GM23338 (cell line): Measurements from ENCODE around the gene POU2AF3. TPM values are rescaled to one million over a fixed set of nuclear protein-coding genes. Genes with fewer than 3 reads are reported as not detected.

Source experiments
- ATAC-seq: fragments of 200-7000 bp; cut with Tn5 transposase; 3 replicates; pipeline ENCODE4 v1.9.1; 2020
- DNase-seq: peaks from one replicate; pipeline ENCODE4 v3.0.0-alpha.2; 2015; ENCODE audit warnings: low spot score
- H2AFZ ChIP-seq: fragments of 200-600 bp; sonication (generic); 2 replicates; pipeline ENCODE4 v1.8.0; 2016; ENCODE audit warnings: antibody characterized with exemption, mild to moderate bottlenecking, moderate library complexity
- H3F3A ChIP-seq: fragments of 200-600 bp; sonication (generic); replicated peaks from 2 replicates; pipeline ENCODE4 v1.8.0; 2017; ENCODE audit warnings: antibody characterized with exemption, mixed run types, low read depth
- H3K27ac ChIP-seq: fragments of 200-600 bp; sonication (generic); 2 replicates; pipeline ENCODE4 v1.6.1; 2016; ENCODE audit warnings: low read depth
- H3K27me3 ChIP-seq: fragments of 200-600 bp; sonication (generic); 2 replicates; pipeline ENCODE4 v1.8.0; 2016; ENCODE audit warnings: mild to moderate bottlenecking, mixed run types, moderate library complexity; ENCODE audit not compliant: insufficient read depth
- H3K36me3 ChIP-seq: fragments of 200-600 bp; sonication (generic); 2 replicates; pipeline ENCODE4 v1.8.0; 2016; ENCODE audit warnings: mild to moderate bottlenecking; ENCODE audit not compliant: insufficient read depth
- H3K4me1 ChIP-seq: fragments of 200-600 bp; sonication (generic); 2 replicates; pipeline ENCODE4 v1.8.0; 2016; ENCODE audit warnings: mild to moderate bottlenecking, moderate library complexity; ENCODE audit not compliant: insufficient read depth
- H3K4me2 ChIP-seq: fragments of 200-600 bp; sonication (generic); 2 replicates; pipeline ENCODE4 v1.7.1; 2017; ENCODE audit warnings: mixed run types
- H3K4me3 ChIP-seq: fragments of 200-600 bp; sonication (generic); 2 replicates; pipeline ENCODE4 v1.6.1; 2016; ENCODE audit warnings: mixed run types
- H3K79me2 ChIP-seq: fragments of 200-600 bp; sonication (generic); replicated peaks from 2 replicates; pipeline ENCODE4 v1.8.0; 2017; ENCODE audit warnings: mild to moderate bottlenecking; ENCODE audit not compliant: insufficient read depth
- H3K9me2 ChIP-seq: fragments of 200-600 bp; sonication (generic); 2 replicates; pipeline ENCODE4 v1.8.0; 2017; ENCODE audit not compliant: insufficient read depth
- H4K20me1 ChIP-seq: fragments of 200-600 bp; sonication (generic); replicated peaks from 2 replicates; pipeline ENCODE4 v1.8.0; 2017; ENCODE audit warnings: mild to moderate bottlenecking; ENCODE audit not compliant: insufficient read depth
- H3K27ac Mint-ChIP-seq: 2 replicates; pipeline ENCODE4 v1.8.0; 2020; ENCODE audit warnings: inconsistent platforms, mild to moderate bottlenecking, moderate library complexity, mixed read lengths
- H3K27me3 Mint-ChIP-seq: 3 replicates; pipeline ENCODE4 v1.8.0; 2022; ENCODE audit warnings: low read depth, mild to moderate bottlenecking, moderate library complexity, mixed read lengths, inconsistent platforms; ENCODE audit not compliant: insufficient read depth, poor library complexity
- H3K36me3 Mint-ChIP-seq: 3 replicates; pipeline ENCODE4 v1.8.0; 2021; ENCODE audit warnings: low read depth, mild to moderate bottlenecking, inconsistent platforms, moderate library complexity, mixed read lengths
- H3K4me1 Mint-ChIP-seq: 3 replicates; pipeline ENCODE4 v1.8.0; 2020; ENCODE audit warnings: mild to moderate bottlenecking, inconsistent platforms, mixed read lengths
- H3K4me3 Mint-ChIP-seq: 3 replicates; pipeline ENCODE4 v1.8.0; 2021; ENCODE audit warnings: moderate library complexity, mild to moderate bottlenecking, inconsistent platforms, mixed read lengths
- H3K9me3 Mint-ChIP-seq: 3 replicates; pipeline ENCODE4 v1.8.0; 2020; ENCODE audit warnings: moderate library complexity, mild to moderate bottlenecking, inconsistent platforms, mixed read lengths
- EZH2 ChIP-seq: fragments of 200-600 bp; sonication (generic); IDR thresholded peaks from one replicate; pipeline ENCODE4 v1.8.0; 2017; ENCODE audit warnings: antibody characterized with exemption, mild to moderate bottlenecking, low read depth; ENCODE audit not compliant: unreplicated experiment
- EZH2phosphoT487 ChIP-seq: fragments of 200-600 bp; sonication (generic); IDR thresholded peaks from one replicate; pipeline ENCODE4 v1.8.1; 2018; ENCODE audit warnings: antibody characterized with exemption; ENCODE audit not compliant: unreplicated experiment
- JUNB ChIP-seq: IDR thresholded peaks from one replicate; pipeline ENCODE4 v1.6.1; 2016; ENCODE audit warnings: antibody characterized with exemption; ENCODE audit not compliant: unreplicated experiment
- POLR2AphosphoS5 ChIP-seq: IDR thresholded peaks from 2 replicates; pipeline ENCODE4 v1.6.1; 2016; ENCODE audit warnings: antibody characterized with exemption, low read depth
- REST ChIP-seq: IDR thresholded peaks from one replicate; pipeline ENCODE4 v1.6.1; 2018; ENCODE audit warnings: antibody characterized with exemption; ENCODE audit not compliant: unreplicated experiment
- STAT1 ChIP-seq: IDR thresholded peaks from one replicate; pipeline ENCODE4 v1.6.1; 2016; ENCODE audit warnings: antibody characterized with exemption; ENCODE audit not compliant: unreplicated experiment
- ZNF114 ChIP-seq: fragments of 250-450 bp; sonication (Bioruptor Pico); IDR thresholded peaks from 2 replicates; pipeline ENCODE4 v1.5.0; 2020; ENCODE audit warnings: mild to moderate bottlenecking, moderate library complexity
- ZNF331 ChIP-seq: fragments of 250-450 bp; sonication (Bioruptor Pico); IDR thresholded peaks from 2 replicates; pipeline ENCODE4 v1.5.0; 2020; ENCODE audit warnings: low read depth, mild to moderate bottlenecking, moderate library complexity
- polyA plus RNA-seq: library from polyadenylated mRNA; unstranded; fragments of >200 nt; fragmentation: Nextera tagmentation; extraction: Ambion mirVana; gene quantifications from 2 replicates; pipeline ENCODE4 v1.2.1, GENCODE V29; 2016
- total RNA-seq: library from RNA; depleted of rRNA; stranded (reverse); fragments of >200 nt; shearing (Covaris generic); gene quantifications from 2 replicates; pipeline ENCODE4 v1.2.3, GENCODE V29; 2014
- TF ChIP-seq, protein P1 (sequence below), 2 experiments: fragments of 200-600 bp in 1 of 2; sonication (generic) in 1 of 2; conservative IDR thresholded peaks; 2 replicates each; pipeline versions ENCODE4 v1.5.1 to v1.6.1; 2016 to 2017; ENCODE audit warnings: antibody characterized with exemption in 2 of 2, low read depth in 2 of 2, mild to moderate bottlenecking in 2 of 2, moderate library complexity in 1 of 2
- TF ChIP-seq, protein P2 (sequence below): IDR thresholded peaks from 2 replicates; pipeline ENCODE4 v1.6.1; 2016; ENCODE audit warnings: antibody characterized with exemption

Gene POU2AF3
- total and polyA plus RNA-seq, 2 experiments from 2014 or later = 2.7 to 3.4 TPM

DNA sequence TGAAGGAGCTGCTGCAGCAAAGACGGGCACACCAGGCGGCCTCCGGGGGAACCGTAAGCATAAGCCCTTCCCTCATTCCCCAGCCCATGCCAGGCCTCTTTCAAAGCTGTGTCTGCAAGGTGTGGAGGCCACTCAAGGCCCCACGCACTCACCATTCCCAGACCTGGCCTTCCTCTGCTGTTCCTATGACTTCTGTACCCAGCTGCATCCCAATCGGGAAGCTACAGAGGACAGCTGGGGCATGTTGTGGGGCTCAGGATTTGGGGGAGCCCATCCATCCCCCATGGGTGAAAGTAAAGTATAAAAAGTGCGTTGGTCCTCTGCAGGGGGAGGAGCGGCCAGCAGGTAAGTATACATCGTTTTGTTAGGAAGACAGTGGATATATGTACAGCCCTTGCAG lies 2.2 kb downstream of the POU2AF3 start (continued):
- TF ChIP-seq REST (no peak), EZH2phosphoT487 (no peak), ZNF331 (no peak), ZNF114 (no peak), EZH2 (no peak), POLR2AphosphoS5 (no peak), STAT1 (no peak)
- TF ChIP-seq, protein P1, sequence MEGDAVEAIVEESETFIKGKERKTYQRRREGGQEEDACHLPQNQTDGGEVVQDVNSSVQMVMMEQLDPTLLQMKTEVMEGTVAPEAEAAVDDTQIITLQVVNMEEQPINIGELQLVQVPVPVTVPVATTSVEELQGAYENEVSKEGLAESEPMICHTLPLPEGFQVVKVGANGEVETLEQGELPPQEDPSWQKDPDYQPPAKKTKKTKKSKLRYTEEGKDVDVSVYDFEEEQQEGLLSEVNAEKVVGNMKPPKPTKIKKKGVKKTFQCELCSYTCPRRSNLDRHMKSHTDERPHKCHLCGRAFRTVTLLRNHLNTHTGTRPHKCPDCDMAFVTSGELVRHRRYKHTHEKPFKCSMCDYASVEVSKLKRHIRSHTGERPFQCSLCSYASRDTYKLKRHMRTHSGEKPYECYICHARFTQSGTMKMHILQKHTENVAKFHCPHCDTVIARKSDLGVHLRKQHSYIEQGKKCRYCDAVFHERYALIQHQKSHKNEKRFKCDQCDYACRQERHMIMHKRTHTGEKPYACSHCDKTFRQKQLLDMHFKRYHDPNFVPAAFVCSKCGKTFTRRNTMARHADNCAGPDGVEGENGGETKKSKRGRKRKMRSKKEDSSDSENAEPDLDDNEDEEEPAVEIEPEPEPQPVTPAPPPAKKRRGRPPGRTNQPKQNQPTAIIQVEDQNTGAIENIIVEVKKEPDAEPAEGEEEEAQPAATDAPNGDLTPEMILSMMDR (conservative IDR thresholded peaks at IDR 0.05; ENCODE audit: low read depth in 2 of 2) = no peak

GRCh38 chr11:111301004-111301841 lies 2.9 kb downstream of the POU2AF3 start:
- H3K36me3 Mint-ChIP-seq = no peaks in the 10 kb centered on the region; the same call in 2 of the 3 replicates
- 0 out of 2 replicates have a peak, but pooled peaks cover 5% of the 10 kb centered on the region for H3F3A ChIP-seq
- H3K27me3 Mint-ChIP-seq = peaks cover 30% of the 10 kb centered on the region
- peaks cover 22% of the 10 kb centered on the region for H3K4me1 ChIP-seq
- no peak overlapping the region for H2AFZ ChIP-seq
- H3K27me3 ChIP-seq = peaks cover 35% of the 10 kb centered on the region
- no peaks in the 10 kb centered on the region for H3K9me2 ChIP-seq
- no peak overlapping the region for H3K27ac Mint-ChIP-seq
- no peaks in the 10 kb centered on the region for H3K79me2 ChIP-seq
- peaks cover 37% of the 10 kb centered on the region for H3K4me1 Mint-ChIP-seq
- ATAC-seq (no peak), DNase-seq (no peak)
- no peak overlapping the region for H3K4me2 ChIP-seq
- no peaks in the 10 kb centered on the region for H4K20me1 ChIP-seq
- no peaks in the 10 kb centered on the region for H3K9me3 Mint-ChIP-seq
- no peaks in the 10 kb centered on the region for H3K36me3 ChIP-seq
- H3K4me3 Mint-ChIP-seq = no peak overlapping the region
- H3K27ac ChIP-seq = no peak overlapping the region
- H3K4me3 ChIP-seq = no peak overlapping the region
- no peak for TF ChIP-seq EZH2
- no peak for TF ChIP-seq ZNF331
- TF ChIP-seq JUNB = no peak
- TF ChIP-seq STAT1 = no peak
- no peak for TF ChIP-seq ZNF114
- TF ChIP-seq, protein P2, sequence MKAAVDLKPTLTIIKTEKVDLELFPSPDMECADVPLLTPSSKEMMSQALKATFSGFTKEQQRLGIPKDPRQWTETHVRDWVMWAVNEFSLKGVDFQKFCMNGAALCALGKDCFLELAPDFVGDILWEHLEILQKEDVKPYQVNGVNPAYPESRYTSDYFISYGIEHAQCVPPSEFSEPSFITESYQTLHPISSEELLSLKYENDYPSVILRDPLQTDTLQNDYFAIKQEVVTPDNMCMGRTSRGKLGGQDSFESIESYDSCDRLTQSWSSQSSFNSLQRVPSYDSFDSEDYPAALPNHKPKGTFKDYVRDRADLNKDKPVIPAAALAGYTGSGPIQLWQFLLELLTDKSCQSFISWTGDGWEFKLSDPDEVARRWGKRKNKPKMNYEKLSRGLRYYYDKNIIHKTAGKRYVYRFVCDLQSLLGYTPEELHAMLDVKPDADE = no peak
- TF ChIP-seq POLR2AphosphoS5 = no peak
- no peak for TF ChIP-seq REST
